H9 (cell line): ENCODE measurements around the gene RPL35. TPM values are rescaled to one million over a fixed set of nuclear protein-coding genes. Genes with fewer than 3 reads are reported as not detected.

Experiments used
- DNase-seq: peaks from one replicate; pipeline ENCODE4 v3.0.0-alpha.2; 2017
- H2AFZ ChIP-seq: one replicate; pipeline ENCODE4 v1.6.1; 2013; ENCODE audit warnings: mild to moderate bottlenecking, low read length, control low read depth, moderate library complexity
- H2AK5ac ChIP-seq: 2 replicates; pipeline ENCODE4 v1.6.1; 2013; ENCODE audit warnings: low read length, control low read depth, mixed read lengths; ENCODE audit not compliant: insufficient read length
- H2BK120ac ChIP-seq: one replicate; pipeline ENCODE4 v1.6.1; 2013; ENCODE audit warnings: low read depth, mild to moderate bottlenecking, low read length, control low read depth, inconsistent platforms; ENCODE audit not compliant: poor library complexity, severe bottlenecking
- H2BK12ac ChIP-seq: 2 replicates; pipeline ENCODE4 v1.6.1; 2013; ENCODE audit warnings: low read length, control low read depth, mixed read lengths, low read depth; ENCODE audit not compliant: insufficient read length
- H2BK15ac ChIP-seq: 2 replicates; pipeline ENCODE4 v1.6.1; 2013; ENCODE audit warnings: low read depth, low read length, control low read depth
- H2BK20ac ChIP-seq: one replicate; pipeline ENCODE4 v1.6.1; 2013; ENCODE audit warnings: low read depth, mild to moderate bottlenecking, low read length, control low read depth, inconsistent platforms; ENCODE audit not compliant: poor library complexity, severe bottlenecking
- H2BK5ac ChIP-seq: 2 replicates; pipeline ENCODE4 v1.6.1; 2013; ENCODE audit warnings: low read length, control low read depth, mixed read lengths; ENCODE audit not compliant: insufficient read length
- H3K14ac ChIP-seq: 2 replicates; pipeline ENCODE4 v1.6.1; 2013; ENCODE audit warnings: low read length, control low read depth; ENCODE audit not compliant: insufficient read depth
- H3K18ac ChIP-seq: 2 replicates; pipeline ENCODE4 v1.6.1; 2013; ENCODE audit warnings: low read depth, mild to moderate bottlenecking, mixed read lengths, low read length, control low read depth; ENCODE audit not compliant: insufficient read length
- H3K23ac ChIP-seq: 2 replicates; pipeline ENCODE4 v1.6.1; 2013; ENCODE audit warnings: low read length, control low read depth, mixed read lengths, low read depth; ENCODE audit not compliant: insufficient read length
- H3K23me2 ChIP-seq: 2 replicates; pipeline ENCODE4 v1.6.1; 2013; ENCODE audit warnings: low read depth, mild to moderate bottlenecking, mixed read lengths, low read length, control low read depth; ENCODE audit not compliant: insufficient read length, poor library complexity, severe bottlenecking
- H3K27ac ChIP-seq: 2 replicates; pipeline ENCODE4 v1.5.1; 2013; ENCODE audit warnings: low read length, control low read depth, mixed read lengths, low read depth; ENCODE audit not compliant: insufficient read length
- H3K27me3 ChIP-seq: 2 replicates; pipeline ENCODE4 v1.6.1; 2013; ENCODE audit warnings: low read length, control low read depth, inconsistent platforms; ENCODE audit not compliant: insufficient read depth
- H3K4ac ChIP-seq: 2 replicates; pipeline ENCODE4 v1.6.1; 2013; ENCODE audit warnings: low read depth, mild to moderate bottlenecking, control low read depth, inconsistent platforms, low read length, moderate library complexity
- H3K4me1 ChIP-seq: 2 replicates; pipeline ENCODE4 v1.6.1; 2013; ENCODE audit warnings: low read length, control low read depth, inconsistent platforms; ENCODE audit not compliant: insufficient read depth
- H3K4me2 ChIP-seq: 2 replicates; pipeline ENCODE4 v1.6.1; 2013; ENCODE audit warnings: low read length, control low read depth, mixed read lengths; ENCODE audit not compliant: insufficient read length, insufficient read depth
- H3K56ac ChIP-seq: 2 replicates; pipeline ENCODE4 v1.6.1; 2013; ENCODE audit warnings: low read depth, mild to moderate bottlenecking, mixed read lengths, low read length, control low read depth; ENCODE audit not compliant: insufficient read length
- H3K79me1 ChIP-seq: 2 replicates; pipeline ENCODE4 v1.6.1; 2013; ENCODE audit warnings: low read depth, mild to moderate bottlenecking, moderate library complexity, low read length, control low read depth, inconsistent platforms; ENCODE audit not compliant: insufficient read depth, poor library complexity, severe bottlenecking
- H3K79me2 ChIP-seq: 2 replicates; pipeline ENCODE4 v1.6.1; 2013; ENCODE audit warnings: low read length, control low read depth, inconsistent platforms; ENCODE audit not compliant: insufficient read depth
- H3K9ac ChIP-seq: 2 replicates; pipeline ENCODE4 v1.6.1; 2013; ENCODE audit warnings: low read length, control low read depth, mixed read lengths; ENCODE audit not compliant: insufficient read length; ENCODE audit errors: extremely low read depth
- H3K9me3 ChIP-seq: one replicate; pipeline ENCODE4 v1.6.1; 2013; ENCODE audit warnings: low read depth, low read length, inconsistent platforms; ENCODE audit not compliant: control insufficient read depth
- H3T11ph ChIP-seq: one replicate; pipeline ENCODE4 v1.6.1; 2013; ENCODE audit warnings: mild to moderate bottlenecking, low read length, control low read depth, inconsistent platforms
- H4K20me1 ChIP-seq: one replicate; pipeline ENCODE4 v1.6.1; 2013; ENCODE audit not compliant: control insufficient read depth, insufficient read length, insufficient read depth
- H4K5ac ChIP-seq: 2 replicates; pipeline ENCODE4 v1.6.1; 2013; ENCODE audit warnings: low read depth, mild to moderate bottlenecking, mixed read lengths, low read length, control low read depth; ENCODE audit not compliant: insufficient read length
- H4K8ac ChIP-seq: replicated peaks from 2 replicates; pipeline ENCODE4 v1.6.1; 2013; ENCODE audit warnings: low read length, control low read depth, mixed read lengths, low read depth; ENCODE audit not compliant: insufficient read length
- H4K91ac ChIP-seq: 2 replicates; pipeline ENCODE4 v1.6.1; 2013; ENCODE audit warnings: low read depth, mild to moderate bottlenecking, moderate library complexity, mixed read lengths, low read length, control low read depth; ENCODE audit not compliant: insufficient read length
- H3K27ac Mint-ChIP-seq, 3 experiments: 2 replicates in 2 of 3; 3 replicates in 1 of 3; pipeline ENCODE4 v1.8.0; 2020 to 2021; ENCODE audit warnings: mixed read lengths in 3 of 3, mild to moderate bottlenecking in 1 of 3, moderate library complexity in 1 of 3
- H3K27me3 Mint-ChIP-seq: 2 replicates; pipeline ENCODE4 v1.8.0; 2021; ENCODE audit warnings: low read depth, mild to moderate bottlenecking, moderate library complexity, mixed read lengths
- H3K36me3 Mint-ChIP-seq, 3 experiments: 2 replicates in 2 of 3; 3 replicates in 1 of 3; pipeline ENCODE4 v1.8.0; 2020 to 2021; ENCODE audit warnings: low read depth in 3 of 3, mixed read lengths in 3 of 3; ENCODE audit not compliant: insufficient read depth in 1 of 3
- H3K4me1 Mint-ChIP-seq, 2 experiments: 2 replicates each; pipeline ENCODE4 v1.8.0; 2020; ENCODE audit warnings: mixed read lengths in 2 of 2
- H3K4me3 Mint-ChIP-seq, 2 experiments: 2 replicates in 1 of 2; 3 replicates in 1 of 2; pipeline ENCODE4 v1.8.0; 2020 to 2021; ENCODE audit warnings: mild to moderate bottlenecking in 2 of 2, mixed read lengths in 2 of 2, moderate library complexity in 1 of 2
- H3K9me3 Mint-ChIP-seq, 2 experiments: 2 replicates in 1 of 2; 3 replicates in 1 of 2; pipeline ENCODE4 v1.8.0; 2020; ENCODE audit warnings: mild to moderate bottlenecking in 2 of 2, mixed read lengths in 2 of 2, moderate library complexity in 1 of 2
- WGBS: extraction: QIAGEN DNeasy Blood & Tissue Kit; methylation state at CpG from one replicate; pipeline ENCODE4 v1.1.7; 2013; ENCODE audit warnings: missing lambda C conversion rate, low lambda C conversion rate, mixed read lengths; ENCODE audit not compliant: insufficient read length; ENCODE audit errors: extremely low coverage; 5-methylcytosine and 5-hydroxymethylcytosine counted together
- total RNA-seq: library from RNA; stranded (reverse); gene quantifications from 2 replicates; pipeline ENCODE4 v1.2.1, GENCODE V29; 2021
- TF ChIP-seq, protein P1 (sequence below): fragments of 200-600 bp; sonication (generic); conservative IDR thresholded peaks from 3 replicates; pipeline ENCODE4 v1.8.0; 2021; ENCODE audit warnings: antibody characterized with exemption, mild to moderate bottlenecking

RPL35 gene
- total RNA-seq, 1 experiment from 2014 or later: 1,840 TPM

DNA sequence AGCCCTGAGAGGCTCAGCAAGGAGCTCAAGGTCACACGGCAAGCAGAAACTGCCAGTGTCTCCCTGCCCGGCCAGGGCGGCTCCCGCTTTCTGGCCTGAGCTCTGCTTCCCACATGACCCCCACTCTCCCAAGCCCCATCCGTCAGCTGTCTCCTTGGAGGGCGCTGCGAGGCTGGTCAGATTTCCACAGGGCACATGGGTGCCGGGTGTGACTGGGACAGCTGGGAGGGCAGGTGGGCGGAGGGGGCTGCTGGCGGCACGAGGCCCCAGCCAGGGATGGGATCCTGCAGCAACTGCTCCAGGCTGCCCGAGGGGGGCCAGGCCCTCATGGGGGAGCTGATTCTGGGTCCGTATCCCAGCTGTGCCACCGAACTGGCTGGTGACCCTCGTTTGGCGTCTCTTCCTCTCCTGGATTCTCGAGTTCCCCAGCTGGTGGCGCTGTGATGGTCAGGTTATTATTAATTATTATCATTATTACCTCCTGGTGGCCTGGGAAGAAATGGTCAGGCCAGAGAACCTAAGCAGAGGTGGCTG, 21.4 kb downstream of the RPL35 start:
- no peak overlapping the region for H3K18ac ChIP-seq
- no peak overlapping the region for H2BK12ac ChIP-seq
- no peak overlapping the region for H3K4ac ChIP-seq
- H4K5ac ChIP-seq: no peak overlapping the region
- H3K79me2 ChIP-seq: no peaks in the 10 kb centered on the region
- no peak overlapping the region for H2BK20ac ChIP-seq
- H3K4me2 ChIP-seq: no peak overlapping the region
- H3K27me3 ChIP-seq: no peaks in the 10 kb centered on the region
- no peak overlapping the region for H3K23ac ChIP-seq
- H4K20me1 ChIP-seq: no peaks in the 10 kb centered on the region
- no peak overlapping the region for H4K8ac ChIP-seq
- no peak overlapping the region for H3K56ac ChIP-seq
- no peaks in the 10 kb centered on the region for H3K23me2 ChIP-seq
- no peaks in the 10 kb centered on the region for H3K9me3 Mint-ChIP-seq
- H4K91ac ChIP-seq: no peak overlapping the region
- H2BK120ac ChIP-seq: no peak overlapping the region
- H3K27ac ChIP-seq: no peak overlapping the region
- no peak overlapping the region for H3K9ac ChIP-seq
- no peak overlapping the region for H3K27ac Mint-ChIP-seq
- no peak overlapping the region for H2BK15ac ChIP-seq
- H3K36me3 Mint-ChIP-seq: no peaks in the 10 kb centered on the region; a peak in 1 of 7 replicates
- DNase-seq: no peak
- 0 out of 5 replicates have a peak overlapping the region, but pooled peaks of 1 of the 2 experiments have one; percentile 32 for H3K4me3 Mint-ChIP-seq
- no peak overlapping the region for H2AK5ac ChIP-seq
- no peak overlapping the region for H3T11ph ChIP-seq
- WGBS: no CpG with 5 or more reads among the region's 18 CpGs
- H3K14ac ChIP-seq: no peak overlapping the region
- H2AFZ ChIP-seq: no peak overlapping the region
- TF ChIP-seq, protein P1, sequence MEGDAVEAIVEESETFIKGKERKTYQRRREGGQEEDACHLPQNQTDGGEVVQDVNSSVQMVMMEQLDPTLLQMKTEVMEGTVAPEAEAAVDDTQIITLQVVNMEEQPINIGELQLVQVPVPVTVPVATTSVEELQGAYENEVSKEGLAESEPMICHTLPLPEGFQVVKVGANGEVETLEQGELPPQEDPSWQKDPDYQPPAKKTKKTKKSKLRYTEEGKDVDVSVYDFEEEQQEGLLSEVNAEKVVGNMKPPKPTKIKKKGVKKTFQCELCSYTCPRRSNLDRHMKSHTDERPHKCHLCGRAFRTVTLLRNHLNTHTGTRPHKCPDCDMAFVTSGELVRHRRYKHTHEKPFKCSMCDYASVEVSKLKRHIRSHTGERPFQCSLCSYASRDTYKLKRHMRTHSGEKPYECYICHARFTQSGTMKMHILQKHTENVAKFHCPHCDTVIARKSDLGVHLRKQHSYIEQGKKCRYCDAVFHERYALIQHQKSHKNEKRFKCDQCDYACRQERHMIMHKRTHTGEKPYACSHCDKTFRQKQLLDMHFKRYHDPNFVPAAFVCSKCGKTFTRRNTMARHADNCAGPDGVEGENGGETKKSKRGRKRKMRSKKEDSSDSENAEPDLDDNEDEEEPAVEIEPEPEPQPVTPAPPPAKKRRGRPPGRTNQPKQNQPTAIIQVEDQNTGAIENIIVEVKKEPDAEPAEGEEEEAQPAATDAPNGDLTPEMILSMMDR: peak; percentile 65
- H2BK5ac ChIP-seq: no peak overlapping the region
- H3K27me3 Mint-ChIP-seq: no peaks in the 10 kb centered on the region
- H3K79me1 ChIP-seq: no peaks in the 10 kb centered on the region
- H3K4me1 Mint-ChIP-seq: peaks cover 2 to 17% of the 10 kb centered on the region in 2 experiments; a peak in 2 of 4 replicates
- H3K9me3 ChIP-seq: no peaks in the 10 kb centered on the region
- no peaks in the 10 kb centered on the region for H3K4me1 ChIP-seq
